ENCODE measurements around the gene APOBEC3G.

DNA sequence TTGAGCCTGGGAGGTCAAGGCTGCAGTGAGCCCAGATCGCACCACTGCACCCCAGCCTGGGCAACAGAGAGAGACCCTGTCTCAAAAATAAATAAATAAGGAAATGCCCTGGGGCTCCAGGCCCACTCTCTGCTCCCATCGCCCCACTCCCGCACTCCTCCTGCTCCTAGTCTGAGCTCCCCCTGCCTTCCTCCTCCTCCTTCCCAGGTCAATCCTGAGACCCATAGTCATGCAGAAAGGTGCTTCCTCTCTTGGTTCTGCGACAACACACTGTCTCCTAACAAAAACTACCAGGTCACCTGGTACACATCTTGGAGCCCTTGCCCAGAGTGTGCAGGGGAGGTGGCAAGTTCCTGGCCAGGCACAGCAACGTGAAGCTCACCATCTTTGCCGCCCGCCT is 6.9 kb upstream of the APOBEC3G start:
- no peak for TF ChIP-seq CTCF (IDR thresholded peaks at IDR 0.05; ENCODE audit: low read depth, low read length)
- no peak for TF ChIP-seq POLR2A (IDR thresholded peaks at IDR 0.05; ENCODE audit: extremely low read depth, insufficient read length)
- TF ChIP-seq, protein P1, sequence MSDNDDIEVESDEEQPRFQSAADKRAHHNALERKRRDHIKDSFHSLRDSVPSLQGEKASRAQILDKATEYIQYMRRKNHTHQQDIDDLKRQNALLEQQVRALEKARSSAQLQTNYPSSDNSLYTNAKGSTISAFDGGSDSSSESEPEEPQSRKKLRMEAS (IDR thresholded peaks at IDR 0.05; ENCODE audit: low read depth, low read length) = no peak
- TF ChIP-seq MYC (IDR thresholded peaks at IDR 0.05; ENCODE audit: low read depth, low read length) = no peak

All from NB4 (cell line).